NCI-H1417 treated with DMSO at 0.1 percent for 48 hours (cell line): ENCODE data around the gene EHMT1.
A peak's percentile ranks its signal among the peaks of the same experiment; 100 is the strongest.

Source experiments
- DNase-seq: peaks from one replicate; lab custom pipeline; 2025; lab: John Stamatoyannopoulos, UW

EHMT1 gene

GRCh38 chr9:137741330-137741729 lies 122.5 kb downstream of the EHMT1 start:
- DNase-seq: no peak

- no peak for DNase-seq
Observed at GRCh38 chr9:137742698-137743097, 123.9 kb downstream of the EHMT1 start.

- no peak for DNase-seq
Observed at GRCh38 chr9:137743695-137744094, 124.9 kb downstream of the EHMT1 start.

DNA sequence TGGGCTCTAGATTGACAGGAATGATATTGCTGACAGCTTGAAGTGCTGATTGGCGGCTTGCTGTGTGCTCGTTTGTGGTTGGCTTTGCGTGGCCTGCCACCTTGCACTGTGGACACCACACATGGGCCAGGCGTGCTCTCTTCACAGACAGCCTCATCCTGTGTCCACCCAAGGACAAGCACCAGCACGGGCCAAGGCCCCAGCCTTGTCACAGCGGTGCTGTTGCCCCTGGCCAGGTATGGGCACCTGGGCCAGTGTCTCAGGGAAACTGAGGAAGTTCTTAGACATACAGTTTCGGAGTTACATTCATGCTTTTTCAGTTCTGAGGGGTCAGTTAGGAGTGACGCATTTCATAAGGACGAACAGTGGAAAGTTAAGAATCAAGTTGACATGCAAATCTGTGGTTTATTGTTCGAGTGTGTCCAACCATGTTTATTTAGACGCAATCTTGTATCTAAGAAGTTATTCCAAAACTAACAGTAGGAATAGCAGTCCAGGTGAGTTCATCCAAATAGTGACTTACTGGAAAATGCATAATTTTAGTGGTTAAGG lies 125.9 kb downstream of the EHMT1 start:
- no peak for DNase-seq

GRCh38 chr9:137745541-137745991 lies 126.8 kb downstream of the EHMT1 start:
- DNase-seq: peak; percentile 48

DNA sequence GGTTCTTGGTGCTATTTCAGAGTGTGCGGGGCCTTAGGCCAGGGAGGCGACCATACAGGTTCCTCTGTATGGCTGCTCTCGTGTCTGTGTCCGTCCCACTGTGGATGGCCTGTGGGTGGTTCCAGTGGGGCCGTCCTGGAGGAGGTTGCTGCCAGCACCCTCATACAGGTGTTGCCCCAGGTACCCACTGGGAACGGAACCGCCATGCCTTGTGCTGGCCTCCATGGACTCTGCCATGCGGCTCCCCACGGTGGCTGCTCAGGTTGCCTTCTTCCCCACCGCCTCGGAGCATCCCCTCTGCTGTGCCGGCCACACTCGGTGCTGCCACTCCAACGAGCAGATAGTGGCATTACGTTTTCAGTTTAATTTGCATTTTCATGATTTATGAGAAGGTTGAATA lies 129.5 kb downstream of the EHMT1 start:
- DNase-seq: no peak

DNA sequence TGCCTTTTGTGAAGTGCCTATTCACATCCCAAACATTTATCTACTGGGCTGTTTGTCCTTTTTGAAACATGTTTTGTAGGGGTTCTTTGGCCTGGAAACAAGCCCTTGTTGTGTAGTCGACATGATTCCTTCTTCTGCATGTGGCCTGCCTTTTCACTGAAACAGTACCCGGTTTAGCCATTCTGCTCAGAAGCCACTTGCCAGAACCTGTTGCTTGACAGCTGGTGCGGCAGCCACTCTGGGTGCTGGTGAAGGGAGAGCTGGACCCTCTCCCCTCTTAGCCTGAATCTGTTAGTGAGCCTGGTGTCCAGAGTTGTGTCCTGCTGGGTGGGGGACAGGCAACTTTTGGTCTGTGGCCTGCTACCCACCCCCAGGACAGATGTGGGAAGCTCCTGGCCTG lies 129.9 kb downstream of the EHMT1 start:
- DNase-seq: no peak

- DNase-seq: no peak
Observed at GRCh38 chr9:137749511-137749910, 130.7 kb downstream of the EHMT1 start.

GRCh38 chr9:137750007-137750406 lies 131.2 kb downstream of the EHMT1 start:
- no peak for DNase-seq

GRCh38 chr9:137750566-137750965 lies 131.8 kb downstream of the EHMT1 start:
- DNase-seq: no peak

DNA sequence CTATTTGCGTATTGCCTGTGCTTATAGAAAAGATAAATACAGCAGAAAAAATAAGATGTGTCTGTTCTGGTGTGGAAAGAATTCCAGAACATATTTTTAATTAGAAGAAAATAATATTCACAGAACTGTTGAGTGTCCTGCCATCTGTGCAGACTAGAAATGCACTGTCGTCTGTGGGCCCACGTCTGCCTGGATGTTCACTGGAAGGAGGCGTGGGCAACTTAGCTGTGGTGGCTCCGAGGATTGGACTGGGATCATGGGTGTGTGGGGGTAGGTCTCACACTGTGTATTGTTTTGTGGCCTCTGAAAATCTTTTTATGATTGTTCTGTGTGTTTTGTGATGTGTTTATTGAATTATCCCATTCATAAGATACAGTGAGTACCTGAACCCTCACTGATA lies 132.8 kb downstream of the EHMT1 start:
- DNase-seq: no peak

DNA sequence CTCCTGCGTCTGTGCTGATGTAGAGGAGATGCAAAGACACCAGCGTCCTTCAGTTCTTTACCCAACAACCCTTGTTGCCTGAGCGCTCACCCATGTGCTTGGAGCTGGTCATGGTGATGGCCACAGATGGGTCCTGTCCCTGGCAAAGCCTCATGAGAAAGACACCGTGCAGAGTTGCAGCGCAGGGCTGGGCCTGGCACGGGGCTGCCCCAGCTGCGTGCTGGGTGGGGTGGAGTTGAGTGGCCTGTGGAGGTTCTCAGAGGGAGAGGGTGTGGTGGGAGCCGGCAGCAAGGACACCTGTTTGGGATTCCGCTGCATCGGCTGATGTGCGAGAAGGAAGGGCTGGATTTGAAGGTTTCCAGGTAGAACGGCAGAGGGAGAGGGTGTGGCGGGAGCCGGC lies 133.6 kb downstream of the EHMT1 start:
- no peak for DNase-seq

- no peak for DNase-seq
Observed at GRCh38 chr9:137753192-137753765, 134.5 kb downstream of the EHMT1 start.

DNA sequence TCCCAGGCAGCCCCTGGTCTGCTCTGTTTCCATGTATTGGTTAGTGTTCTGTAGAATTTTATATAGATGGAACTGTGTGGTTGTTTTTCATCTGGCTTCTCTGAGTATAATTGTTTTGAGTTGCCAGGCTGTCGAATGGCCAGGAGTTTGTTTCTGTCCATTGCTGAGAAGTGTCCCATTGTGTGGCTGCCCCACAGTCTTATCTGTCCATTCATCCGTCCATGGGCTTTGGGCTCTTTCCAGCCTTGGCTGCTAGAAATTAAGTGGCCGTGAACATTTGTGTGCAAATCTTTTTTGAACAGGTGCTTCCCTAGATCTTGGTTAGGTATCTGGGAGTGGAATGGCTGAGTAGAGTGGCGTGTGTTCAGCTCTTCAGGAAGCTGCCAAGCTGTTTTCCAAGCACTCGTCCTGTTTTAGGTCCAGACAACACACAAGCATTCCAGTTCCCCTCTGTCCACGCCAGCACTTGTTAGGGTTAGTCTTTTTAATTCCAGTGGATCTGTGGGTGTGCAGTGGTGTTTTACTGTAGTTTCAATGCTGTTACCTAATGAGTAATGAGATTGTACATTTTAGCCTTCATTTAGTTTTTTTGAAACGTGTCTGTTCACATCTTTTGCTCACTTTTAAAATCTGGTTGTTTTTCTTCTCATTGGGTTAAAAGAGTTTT lies 136.6 kb downstream of the EHMT1 start:
- no peak for DNase-seq

GRCh38 chr9:137756045-137756744 lies 137.4 kb downstream of the EHMT1 start:
- no peak for DNase-seq

DNA sequence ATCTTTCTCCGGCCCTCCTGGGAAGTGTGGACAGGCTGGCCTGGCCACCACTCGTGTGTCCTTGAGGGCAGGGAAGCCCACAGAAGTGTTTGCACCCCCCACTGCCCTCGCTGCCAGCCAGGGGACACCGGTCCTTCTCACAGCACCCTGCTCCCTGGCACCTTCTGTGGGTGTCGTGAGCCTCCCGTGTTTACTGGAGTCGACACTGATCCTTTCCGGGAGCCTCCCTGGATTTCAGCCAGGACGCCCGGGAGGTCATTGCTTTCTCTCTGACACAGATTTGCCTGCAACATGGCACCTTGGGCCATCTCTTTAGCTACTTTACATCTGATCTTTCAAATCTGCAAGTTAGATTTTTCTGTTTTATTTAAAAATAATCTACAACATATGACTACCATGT lies 138.3 kb downstream of the EHMT1 start:
- DNase-seq: no peak

DNA sequence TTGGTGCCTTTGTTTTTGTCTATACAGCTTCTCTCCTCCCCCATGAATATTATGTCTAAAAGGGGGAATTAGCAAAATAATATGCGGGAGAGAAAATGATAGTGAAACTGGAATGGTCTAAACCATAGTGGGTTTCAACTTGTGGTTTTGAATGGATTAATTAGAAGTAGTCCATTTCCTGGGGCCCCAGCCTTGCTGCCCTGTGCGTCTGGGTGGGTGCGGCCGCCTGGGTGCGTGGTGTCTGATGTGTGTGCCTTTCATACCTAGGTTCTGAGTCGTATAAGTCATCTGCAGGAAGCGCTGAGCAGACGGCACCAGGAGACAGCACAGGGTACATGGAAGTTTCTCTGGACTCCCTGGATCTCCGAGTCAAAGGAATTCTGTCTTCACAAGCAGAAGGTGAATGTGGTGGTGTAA lies 138.8 kb downstream of the EHMT1 start:
- no peak for DNase-seq

DNA sequence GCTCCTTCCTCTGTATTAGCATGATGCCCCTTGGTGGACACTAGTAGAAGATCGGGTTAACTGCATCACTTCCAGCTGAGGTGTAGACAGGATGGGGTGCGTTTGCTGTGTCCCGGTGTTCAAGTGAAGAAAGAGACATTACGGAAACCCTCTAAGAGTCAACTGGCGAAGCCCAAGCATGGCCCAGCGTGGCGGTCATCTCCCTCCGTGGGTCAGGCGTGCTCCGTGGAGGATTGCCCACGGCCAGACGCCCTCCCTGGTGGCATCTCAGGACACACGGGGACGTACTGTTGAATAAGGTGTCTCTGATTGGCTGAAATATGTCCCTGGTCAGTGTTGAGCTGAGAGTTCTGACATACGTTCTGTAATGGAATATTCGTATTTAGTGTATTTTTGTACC lies 139.3 kb downstream of the EHMT1 start:
- no peak for DNase-seq

- DNase-seq: no peak
Observed at GRCh38 chr9:137759117-137759516, 140.3 kb downstream of the EHMT1 start.

DNA sequence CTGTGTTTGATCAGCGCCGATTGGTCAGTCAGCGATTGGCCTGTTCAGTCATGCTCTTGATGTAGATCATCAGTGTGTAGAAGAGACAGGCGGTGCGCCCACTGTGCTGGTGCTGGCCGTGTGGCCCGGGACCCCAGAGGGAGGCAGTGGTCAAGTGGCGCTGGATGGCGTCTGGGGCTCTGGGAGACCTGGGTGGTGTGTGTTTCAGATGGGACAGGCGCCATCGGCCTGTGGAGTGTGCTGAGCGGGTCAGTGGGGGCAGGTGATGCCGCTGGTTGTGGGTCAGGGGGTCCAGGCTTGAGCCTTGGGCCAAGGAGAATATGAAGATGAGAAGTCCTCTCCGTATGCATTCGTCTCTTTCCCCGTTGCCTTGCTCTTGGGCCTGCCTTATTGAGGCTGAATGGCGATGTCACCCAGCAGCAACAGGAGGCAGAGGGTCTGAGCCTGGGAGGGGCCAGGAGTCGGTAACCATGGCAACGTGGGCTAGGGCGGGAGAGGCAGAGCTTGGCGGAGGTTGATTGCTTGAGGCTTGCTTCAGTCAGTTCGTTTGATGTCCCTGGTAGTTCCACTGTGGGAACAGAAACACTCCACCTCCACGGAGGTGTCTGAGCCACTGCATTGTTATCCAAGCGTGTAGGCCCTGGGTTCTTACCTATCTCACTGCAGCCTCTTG lies 141.0 kb downstream of the EHMT1 start:
- DNase-seq: no peak

DNA sequence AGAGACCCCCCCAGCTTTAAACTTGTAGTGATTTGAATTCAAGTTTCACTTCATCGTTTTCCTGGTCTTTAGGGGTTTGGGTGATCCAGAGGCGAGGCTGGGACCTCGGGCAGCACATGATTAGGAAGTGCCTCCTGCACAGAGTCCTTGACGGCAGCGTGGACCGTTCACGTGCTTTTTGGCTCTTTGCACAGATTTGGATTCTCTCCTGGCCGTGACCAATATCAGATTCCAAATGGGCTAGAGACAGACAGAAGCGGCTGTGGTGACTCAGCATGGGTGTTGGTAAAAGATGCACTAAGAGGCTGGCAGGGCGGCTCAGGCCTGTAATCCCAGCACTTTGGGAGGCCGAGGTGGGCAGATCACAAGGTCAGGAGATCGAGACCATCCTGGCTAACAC lies 141.6 kb downstream of the EHMT1 start:
- DNase-seq: no peak

GRCh38 chr9:137761032-137761431 lies 142.2 kb downstream of the EHMT1 start:
- DNase-seq: no peak

- no peak for DNase-seq
Observed at GRCh38 chr9:137761793-137762192, 143.0 kb downstream of the EHMT1 start.
